ENCODE data around the gene ZNF134.

The ZNF134 gene

DNA sequence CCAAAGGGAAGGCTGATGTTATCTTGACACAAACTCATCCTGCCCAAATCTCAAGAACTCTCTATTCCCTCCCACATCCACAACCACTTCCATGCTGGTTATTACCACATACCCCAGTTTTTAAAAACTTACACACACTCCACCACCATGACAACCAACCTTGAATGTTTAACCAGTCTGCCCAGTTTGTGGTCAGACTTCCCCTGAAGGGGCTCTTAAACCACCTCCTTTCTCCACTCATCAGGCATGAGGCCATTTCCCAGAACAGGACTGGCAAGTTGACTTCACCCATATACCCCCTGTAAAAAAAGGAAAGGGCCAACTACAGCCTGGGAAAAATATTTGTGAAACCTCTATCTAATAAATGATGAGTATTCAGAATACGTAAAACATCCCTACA, 42.3 kb downstream of the ZNF134 start:
- no peak for TF ChIP-seq GATA3 (IDR thresholded peaks at IDR 0.05; ENCODE audit: low read depth, low read length)
- no peak for TF ChIP-seq GATA2 (IDR thresholded peaks at IDR 0.05; ENCODE audit: low read depth, low read length)

DNA sequence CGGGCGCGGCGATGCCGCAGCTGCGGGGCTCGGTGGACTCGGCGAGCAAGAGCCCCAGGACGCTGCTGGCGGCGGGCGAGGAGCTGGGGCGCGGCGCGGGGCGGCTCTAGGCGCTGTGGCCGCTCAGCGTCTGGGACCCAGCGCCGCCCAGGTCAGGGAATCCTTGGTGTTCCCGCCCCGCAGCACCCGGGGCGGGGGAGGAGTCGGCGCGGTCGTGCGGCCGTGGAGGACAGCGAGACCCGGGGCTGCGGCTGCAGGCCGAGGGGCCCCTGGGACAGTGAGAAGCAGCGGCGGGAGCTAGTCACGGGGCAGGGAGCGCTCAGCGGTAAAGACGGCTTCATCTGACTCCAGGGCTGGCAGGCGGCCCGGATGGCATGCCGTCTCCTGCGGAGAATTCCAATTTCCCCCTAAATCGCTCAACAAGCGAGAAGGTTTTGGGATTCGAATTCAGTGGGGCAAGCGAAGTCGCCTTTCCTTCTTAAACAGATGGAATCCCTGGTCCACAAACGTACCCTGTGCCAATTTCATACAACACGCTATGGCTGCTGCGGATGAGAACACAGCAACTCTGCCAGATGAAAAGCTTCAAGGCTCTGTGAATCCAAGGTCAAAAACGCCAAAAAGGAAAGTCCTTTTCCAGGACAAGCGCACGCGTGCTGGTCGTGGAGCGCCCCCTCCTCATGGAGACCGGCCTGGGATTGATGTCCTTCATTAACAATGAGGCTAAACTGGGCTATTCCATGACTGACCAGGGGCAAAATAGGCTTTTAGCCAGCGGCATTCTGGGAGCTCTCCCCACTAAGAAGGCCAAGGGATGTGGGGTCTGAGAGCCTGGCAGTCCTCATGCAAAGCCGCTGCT, 50.5 kb downstream of the ZNF134 start:
- no peak for TF ChIP-seq GATA2 (IDR thresholded peaks at IDR 0.05; ENCODE audit: low read depth, low read length)
- TF ChIP-seq GATA3 (IDR thresholded peaks at IDR 0.05; ENCODE audit: low read depth, low read length), result no peak

DNA sequence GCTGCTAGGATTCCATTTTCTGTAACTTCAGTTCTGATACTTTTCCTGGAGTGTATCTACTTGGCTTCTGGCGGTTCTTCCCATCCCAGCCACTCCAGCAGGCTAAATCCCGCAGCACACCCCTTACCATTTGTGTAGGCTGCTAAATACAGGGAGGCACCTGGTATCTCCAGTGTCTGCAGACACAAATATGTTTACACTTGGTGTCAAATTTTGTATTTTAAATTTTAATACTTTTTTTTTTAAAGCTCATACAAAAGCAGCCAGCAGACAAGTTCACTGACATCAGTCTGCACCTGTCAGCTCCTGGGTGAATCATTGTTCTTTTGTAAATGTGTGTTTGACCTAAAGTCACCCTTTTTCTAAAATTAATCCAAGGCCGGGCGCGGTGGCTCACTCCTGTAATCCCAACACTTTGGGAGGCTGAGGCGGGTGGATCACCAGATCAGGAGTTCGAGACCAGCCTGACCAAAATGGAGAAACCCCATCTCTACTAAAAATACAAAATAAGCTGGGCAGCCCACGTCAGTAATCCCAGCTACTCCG, 51.3 kb downstream of the ZNF134 start:
- TF ChIP-seq GATA3 (IDR thresholded peaks at IDR 0.05; ENCODE audit: low read depth, low read length) (no peak), GATA2 (IDR thresholded peaks at IDR 0.05; ENCODE audit: low read depth, low read length) (no peak)

DNA sequence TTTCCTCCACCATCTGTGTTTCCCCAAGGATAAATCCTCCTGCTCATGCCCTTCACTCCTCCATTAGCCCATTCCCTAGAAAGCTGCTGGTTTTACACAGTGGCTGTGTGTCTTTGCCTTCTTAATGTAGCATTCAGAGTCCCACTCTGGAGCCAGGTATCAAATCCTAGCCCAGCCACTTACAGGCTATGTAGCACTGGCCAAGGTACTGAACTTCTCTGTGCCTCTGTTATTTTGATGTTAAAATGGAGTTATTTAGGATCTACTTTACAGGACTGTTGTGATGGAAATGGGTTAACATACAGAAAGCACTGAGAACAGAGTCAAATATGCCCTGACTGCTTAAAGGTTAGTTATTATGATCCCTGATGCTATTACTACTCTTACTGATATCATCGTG, 53.2 kb downstream of the ZNF134 start:
- no peak for TF ChIP-seq GATA2 (IDR thresholded peaks at IDR 0.05; ENCODE audit: low read depth, low read length)
- no peak for TF ChIP-seq GATA3 (IDR thresholded peaks at IDR 0.05; ENCODE audit: low read depth, low read length)

DNA sequence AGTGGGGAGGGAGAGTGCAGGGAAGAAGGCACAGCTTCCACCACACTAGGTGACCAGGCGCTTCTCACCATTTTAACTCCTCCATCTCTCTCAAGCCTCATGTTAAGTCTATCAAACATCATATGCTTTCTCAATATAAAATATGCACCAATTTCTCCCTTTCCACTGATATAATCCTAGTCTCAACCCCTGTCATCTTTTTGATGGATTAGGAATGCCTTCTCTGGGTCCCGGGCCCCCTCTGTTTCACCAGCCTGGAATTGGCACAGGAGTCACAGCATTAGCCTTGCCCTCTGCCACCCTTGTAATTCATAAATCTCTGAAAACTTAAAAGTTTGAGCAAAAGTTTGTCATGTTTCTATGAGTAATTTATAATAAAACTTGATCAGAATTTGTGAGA, 54.6 kb downstream of the ZNF134 start, which contains the start of gene ZSCAN4:
TSS of gene ZSCAN4 (plus strand) at position 301 of the 400 bp plus-strand sequence. CDS start 7,211 bp downstream, outside the sequence.
- TF ChIP-seq GATA3 (IDR thresholded peaks at IDR 0.05; ENCODE audit: low read depth, low read length) (no peak), GATA2 (IDR thresholded peaks at IDR 0.05; ENCODE audit: low read depth, low read length) (no peak)

DNA sequence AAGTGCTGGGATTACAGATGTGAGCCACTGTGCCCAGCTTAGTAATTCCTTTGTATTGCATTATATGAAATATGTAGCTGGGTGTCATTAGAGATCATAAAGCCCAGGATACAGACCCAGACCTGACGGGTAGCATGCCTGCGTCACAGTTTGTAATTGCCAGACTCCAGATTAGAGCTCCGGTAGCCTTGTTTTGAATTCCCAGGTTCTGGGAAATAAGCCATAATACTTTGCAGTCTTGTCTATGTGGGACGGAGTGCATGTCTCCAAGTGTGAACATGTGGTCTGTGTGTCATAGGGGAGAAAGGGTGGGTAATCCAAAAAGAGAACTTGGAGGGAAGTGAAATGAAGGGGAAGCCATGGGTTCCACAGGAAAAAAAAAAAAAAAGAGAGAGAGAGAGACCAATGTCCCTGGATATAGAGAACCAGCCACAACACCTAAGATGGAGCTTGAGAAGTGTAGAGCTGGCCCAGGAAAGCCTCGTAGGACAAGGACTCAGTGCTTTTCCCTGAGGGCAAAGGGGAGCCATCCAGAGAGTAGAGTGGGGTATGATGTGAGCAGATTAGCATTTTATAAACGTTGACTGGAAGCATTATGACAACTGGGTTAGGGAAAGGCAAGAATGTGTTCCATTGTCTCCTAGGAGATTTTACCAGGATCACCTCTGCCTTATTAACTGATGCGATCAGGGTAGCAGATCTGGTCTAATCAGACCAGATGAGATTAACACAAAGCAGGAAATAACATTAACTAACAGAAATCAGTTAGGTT, 57.3 kb downstream of the ZNF134 start:
- no peak for TF ChIP-seq GATA3 (IDR thresholded peaks at IDR 0.05; ENCODE audit: low read depth, low read length)
- TF ChIP-seq GATA2 (IDR thresholded peaks at IDR 0.05; ENCODE audit: low read depth, low read length), result no peak

DNA sequence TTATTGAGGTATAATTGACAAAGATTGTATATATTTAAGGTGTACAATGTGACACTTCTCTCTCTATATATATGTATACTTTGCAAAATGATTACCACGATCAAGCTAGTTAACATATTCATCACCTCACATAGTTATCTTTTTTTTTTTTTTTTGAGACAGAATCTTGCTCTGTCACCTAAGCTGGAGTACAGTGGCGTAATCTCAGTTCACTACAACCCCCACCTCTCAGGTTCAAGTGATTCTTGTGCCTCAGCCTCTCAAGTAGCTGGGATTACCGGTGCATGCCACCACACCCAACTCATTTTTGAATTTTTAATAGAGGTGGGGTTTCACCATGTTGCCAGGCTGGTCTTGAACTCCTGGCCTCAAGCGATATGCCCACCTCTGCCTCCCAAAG, 58.4 kb downstream of the ZNF134 start:
- TF ChIP-seq GATA3 (IDR thresholded peaks at IDR 0.05; ENCODE audit: low read depth, low read length), result no peak
- TF ChIP-seq GATA2 (IDR thresholded peaks at IDR 0.05; ENCODE audit: low read depth, low read length), result no peak
